ENCODE measurements around the gene SAP25.

The SAP25 gene

DNA sequence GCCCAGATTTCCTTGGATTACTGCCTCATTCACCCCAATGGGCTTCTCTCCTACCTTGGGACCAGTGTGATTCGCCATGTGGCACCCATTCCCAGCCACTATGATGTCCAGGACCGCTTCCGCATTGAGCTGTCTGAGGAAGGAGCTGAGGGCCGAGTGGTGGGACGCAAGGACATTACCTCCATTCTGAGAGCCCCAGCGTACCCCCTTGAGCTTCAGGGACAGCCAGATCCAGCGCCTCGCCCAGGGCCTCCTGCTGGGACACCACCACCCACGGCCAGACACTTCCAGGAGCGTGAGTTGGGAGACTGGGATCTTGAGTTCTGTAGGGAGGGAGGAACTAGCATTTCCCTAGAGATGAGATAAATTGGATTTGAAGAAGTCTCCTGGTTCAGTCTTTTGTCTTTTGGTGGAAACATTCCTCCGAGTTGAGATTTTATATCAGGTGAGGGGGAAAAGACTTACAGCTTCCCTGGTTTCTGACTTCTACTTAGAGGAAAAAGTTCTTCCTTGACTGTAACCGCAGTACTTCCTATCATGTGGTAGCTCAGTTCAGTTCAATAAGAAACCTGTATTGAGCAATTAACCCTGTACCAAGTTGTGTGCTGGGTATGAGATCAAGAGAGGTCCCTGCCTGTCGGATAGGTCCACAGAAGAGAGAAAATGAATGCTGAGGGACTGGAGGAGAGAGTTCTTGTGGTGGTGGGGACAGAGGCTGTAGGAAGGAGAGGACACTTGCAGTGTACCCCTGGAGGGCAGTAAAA, 39.9 kb upstream of the SAP25 start:
- no peak overlapping the region for H3K9ac ChIP-seq (ENCODE audit: low read length)
- no peak overlapping the region for H3K56ac ChIP-seq (ENCODE audit: low read length)
- no CpG with 5 or more reads among the region's 13 CpGs for WGBS (ENCODE audit: extremely low coverage, insufficient coverage, low lambda C conversion rate)
- H2BK120ac ChIP-seq (ENCODE audit: low read depth, low read length): no peak overlapping the region
- no peak overlapping the region for H3K4me2 ChIP-seq (ENCODE audit: low read length)
- H2BK15ac ChIP-seq (replicated peaks; ENCODE audit: low read depth): no peak overlapping the region
- no peaks in the 10 kb centered on the region for H3K4me1 ChIP-seq (ENCODE audit: control insufficient read depth, low read depth, low read length)
- H3K36me3 ChIP-seq (ENCODE audit: control insufficient read depth, insufficient read depth, low read length): no peaks in the 10 kb centered on the region
- no peak overlapping the region for H4K5ac ChIP-seq (ENCODE audit: low read length)
- no peaks in the 10 kb centered on the region for H3K27me3 ChIP-seq (ENCODE audit: insufficient read depth, low read length, poor library complexity)
- H3K79me2 ChIP-seq (ENCODE audit: control insufficient read depth, insufficient read depth, low read length): no peaks in the 10 kb centered on the region
- peak overlapping the region; percentile 16 for H3K23ac ChIP-seq (ENCODE audit: low read length)
- H3K18ac ChIP-seq (ENCODE audit: low read length): no peak overlapping the region
- H3K4ac ChIP-seq (ENCODE audit: low read depth, low read length): no peak overlapping the region
- H4K8ac ChIP-seq (ENCODE audit: low read depth, low read length): no peak overlapping the region
- H3K79me1 ChIP-seq (ENCODE audit: low read length): no peaks in the 10 kb centered on the region
- no peak overlapping the region for H3K27ac ChIP-seq (ENCODE audit: low read depth, low read length)
- H3K4me3 ChIP-seq (ENCODE audit: low read length): no peak overlapping the region
- H2BK5ac ChIP-seq (ENCODE audit: low read length): no peak overlapping the region
- H2AK5ac ChIP-seq (ENCODE audit: low read length): no peak overlapping the region
- DNase-seq: no peak

DNA sequence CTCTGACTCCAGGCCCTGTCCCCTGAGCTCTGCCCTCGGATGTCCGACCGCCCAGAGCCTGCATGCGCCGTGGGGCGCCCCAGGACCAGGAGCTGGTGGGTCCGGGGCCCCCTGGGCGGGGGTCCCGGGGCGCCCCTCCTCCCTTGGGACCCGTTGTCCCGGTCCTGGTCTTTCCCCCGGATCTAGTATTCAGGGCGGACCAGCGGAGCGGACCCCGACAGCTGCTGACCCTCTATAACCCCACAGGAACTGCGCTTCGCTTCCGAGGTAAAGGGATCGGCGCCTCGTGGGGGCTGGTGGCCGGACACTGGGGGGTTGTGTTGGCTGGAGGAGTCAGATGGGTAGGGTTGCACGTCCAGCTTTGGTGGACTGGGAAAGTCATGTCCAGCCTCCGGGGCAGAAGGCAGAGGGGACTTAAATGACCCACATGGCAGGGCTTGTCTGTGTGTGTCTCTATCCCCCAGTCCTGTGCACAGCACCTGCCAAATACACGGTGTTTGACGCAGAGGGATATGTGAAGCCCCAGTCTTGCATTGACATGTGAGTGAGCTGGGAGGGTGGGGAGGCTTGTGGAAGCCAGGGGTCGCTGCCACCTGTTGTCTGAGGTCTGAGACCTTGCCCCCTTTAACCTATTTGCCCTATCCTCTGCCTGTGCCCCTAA, 39.2 kb upstream of the SAP25 start:
- H2AK5ac ChIP-seq (ENCODE audit: low read length): no peak overlapping the region
- no peaks in the 10 kb centered on the region for H3K4me1 ChIP-seq (ENCODE audit: control insufficient read depth, low read depth, low read length)
- peak overlapping the region; percentile 87 for H3K56ac ChIP-seq (ENCODE audit: low read length)
- DNase-seq: no peak
- no peak overlapping the region for H4K8ac ChIP-seq (ENCODE audit: low read depth, low read length)
- no peak overlapping the region for H2BK15ac ChIP-seq (replicated peaks; ENCODE audit: low read depth)
- H2BK120ac ChIP-seq (ENCODE audit: low read depth, low read length): no peak overlapping the region
- H4K5ac ChIP-seq (ENCODE audit: low read length): no peak overlapping the region
- no peaks in the 10 kb centered on the region for H3K79me1 ChIP-seq (ENCODE audit: low read length)
- WGBS (ENCODE audit: extremely low coverage, insufficient coverage, low lambda C conversion rate): no CpG with 5 or more reads among the region's 29 CpGs
- no peaks in the 10 kb centered on the region for H3K36me3 ChIP-seq (ENCODE audit: control insufficient read depth, insufficient read depth, low read length)
- peak overlapping the region; percentile 56 for H3K4me2 ChIP-seq (ENCODE audit: low read length)
- H3K18ac ChIP-seq (ENCODE audit: low read length): no peak overlapping the region
- no peaks in the 10 kb centered on the region for H3K79me2 ChIP-seq (ENCODE audit: control insufficient read depth, insufficient read depth, low read length)
- peak overlapping the region; percentile 80 for H3K9ac ChIP-seq (ENCODE audit: low read length)
- H2BK5ac ChIP-seq (ENCODE audit: low read length): no peak overlapping the region
- H3K23ac ChIP-seq (ENCODE audit: low read length): peak overlapping the region; percentile 16
- peak overlapping the region; percentile 51 for H3K4me3 ChIP-seq (ENCODE audit: low read length)
- H3K27ac ChIP-seq (ENCODE audit: low read depth, low read length): no peak overlapping the region
- H3K27me3 ChIP-seq (ENCODE audit: insufficient read depth, low read length, poor library complexity): no peaks in the 10 kb centered on the region
- no peak overlapping the region for H3K4ac ChIP-seq (ENCODE audit: low read depth, low read length)

DNA sequence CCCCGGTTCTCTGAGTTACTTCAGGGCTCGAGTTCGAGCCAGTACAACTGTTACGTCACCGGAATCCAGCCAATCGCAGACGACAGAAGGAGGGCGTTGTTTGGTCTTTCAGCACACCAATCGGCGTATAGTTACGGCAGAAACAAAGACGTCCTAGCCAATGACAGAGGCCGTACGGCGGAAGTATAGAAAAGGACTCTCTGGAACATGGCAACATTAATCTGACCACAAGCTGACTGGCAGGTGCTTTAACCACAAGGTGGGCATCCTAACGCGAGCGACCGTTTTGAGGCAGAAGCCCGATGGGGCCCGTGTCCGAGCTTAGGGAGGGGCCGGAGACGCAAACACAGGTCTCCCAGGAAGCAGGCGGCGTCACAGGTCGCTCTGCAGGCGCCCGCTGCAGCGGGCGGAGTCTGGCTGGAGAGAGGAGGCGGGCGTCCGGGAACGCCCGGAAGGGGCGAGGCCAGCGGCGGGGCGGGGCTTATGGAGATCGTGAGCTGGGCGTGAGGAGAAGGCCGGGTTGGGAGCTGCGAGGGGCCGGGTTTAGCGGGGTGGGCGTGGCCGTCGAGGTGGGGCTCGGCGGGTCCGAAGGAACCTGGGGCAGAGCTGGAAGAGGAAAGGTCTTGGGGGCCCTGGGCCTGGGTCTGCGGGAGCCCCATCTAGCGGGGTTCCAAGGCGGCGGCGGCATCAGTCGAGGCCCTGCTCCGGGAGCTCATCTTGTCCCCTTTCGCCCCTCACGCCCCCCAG, 38.5 kb upstream of the SAP25 start, which contains the start of gene MOSPD3:
Gene MOSPD3 (plus strand): TSS at position 558 of the 747 bp plus-strand sequence. CDS start 252 bp downstream, outside the sequence.
- Histone ChIP-seq H3K79me2 (ENCODE audit: control insufficient read depth, insufficient read depth, low read length) (no peaks in the 10 kb centered on the region), H2BK5ac (ENCODE audit: low read length) (no peak within 1 kb of the TSS), H3K27me3 (ENCODE audit: insufficient read depth, low read length, poor library complexity) (no peaks in the 10 kb centered on the region), H3K56ac (ENCODE audit: low read length) (peak within 1 kb of the TSS; percentile 91), H2AK5ac (ENCODE audit: low read length) (peak within 1 kb of the TSS; percentile 69), H3K4me3 (ENCODE audit: low read length) (peak within 1 kb of the TSS; percentile 82), H2BK15ac (replicated peaks; ENCODE audit: low read depth) (no peak within 1 kb of the TSS), H3K79me1 (ENCODE audit: low read length) (no peaks in the 10 kb centered on the region), H3K4me2 (ENCODE audit: low read length) (peak within 1 kb of the TSS; percentile 93), H3K4me1 (ENCODE audit: control insufficient read depth, low read depth, low read length) (no peaks in the 10 kb centered on the region), H4K8ac (ENCODE audit: low read depth, low read length) (no peak within 1 kb of the TSS), H3K18ac (ENCODE audit: low read length) (peak within 1 kb of the TSS; percentile 89), H3K4ac (ENCODE audit: low read depth, low read length) (peak within 1 kb of the TSS; percentile 6), H3K36me3 (ENCODE audit: control insufficient read depth, insufficient read depth, low read length) (no peaks in the 10 kb centered on the region), H2BK120ac (ENCODE audit: low read depth, low read length) (no peak within 1 kb of the TSS), H3K23ac (ENCODE audit: low read length) (peak within 1 kb of the TSS; percentile 16), H3K27ac (ENCODE audit: low read depth, low read length) (peak within 1 kb of the TSS; percentile 46), H3K9ac (ENCODE audit: low read length) (peak within 1 kb of the TSS; percentile 87), H4K5ac (ENCODE audit: low read length) (no peak within 1 kb of the TSS)
- WGBS (ENCODE audit: extremely low coverage, insufficient coverage, low lambda C conversion rate): no CpG with 5 or more reads among the region's 61 CpGs
- DNase-seq: peak; percentile 100

DNA sequence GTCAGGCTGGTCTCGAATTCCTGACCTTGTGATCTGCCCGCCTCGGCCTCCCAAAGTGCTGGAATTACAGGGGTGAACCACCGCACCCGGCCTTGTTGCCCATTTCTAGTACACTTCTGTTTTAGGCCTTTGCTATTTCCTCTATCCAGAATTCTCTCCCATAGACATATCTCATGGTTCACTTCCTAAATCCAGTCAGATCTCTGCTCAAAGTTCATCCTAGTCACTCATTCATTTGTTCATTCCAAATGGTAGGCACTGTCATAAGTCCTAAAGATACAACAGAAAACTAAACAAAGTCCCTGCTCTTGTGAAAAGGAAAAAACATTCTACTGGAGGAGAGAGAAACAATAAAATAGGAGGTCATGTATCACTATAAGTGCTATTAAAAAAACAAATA, 36.3 kb upstream of the SAP25 start:
- Histone ChIP-seq H2AK5ac (ENCODE audit: low read length) (no peak overlapping the region), H2BK5ac (ENCODE audit: low read length) (no peak overlapping the region), H3K4me3 (ENCODE audit: low read length) (no peak overlapping the region), H3K36me3 (ENCODE audit: control insufficient read depth, insufficient read depth, low read length) (no peaks in the 10 kb centered on the region), H3K4ac (ENCODE audit: low read depth, low read length) (no peak overlapping the region), H4K5ac (ENCODE audit: low read length) (no peak overlapping the region), H3K79me1 (ENCODE audit: low read length) (no peaks in the 10 kb centered on the region), H2BK15ac (replicated peaks; ENCODE audit: low read depth) (no peak overlapping the region), H3K27me3 (ENCODE audit: insufficient read depth, low read length, poor library complexity) (no peaks in the 10 kb centered on the region), H3K27ac (ENCODE audit: low read depth, low read length) (no peak overlapping the region), H3K23ac (ENCODE audit: low read length) (no peak overlapping the region), H2BK120ac (ENCODE audit: low read depth, low read length) (no peak overlapping the region), H3K18ac (ENCODE audit: low read length) (no peak overlapping the region), H3K79me2 (ENCODE audit: control insufficient read depth, insufficient read depth, low read length) (no peaks in the 10 kb centered on the region), H3K4me1 (ENCODE audit: control insufficient read depth, low read depth, low read length) (no peaks in the 10 kb centered on the region), H4K8ac (ENCODE audit: low read depth, low read length) (no peak overlapping the region), H3K4me2 (ENCODE audit: low read length) (no peak overlapping the region), H3K9ac (ENCODE audit: low read length) (no peak overlapping the region), H3K56ac (ENCODE audit: low read length) (no peak overlapping the region)
- no peak for DNase-seq
- no CpG with 5 or more reads among the region's 5 CpGs for WGBS (ENCODE audit: extremely low coverage, insufficient coverage, low lambda C conversion rate)

DNA sequence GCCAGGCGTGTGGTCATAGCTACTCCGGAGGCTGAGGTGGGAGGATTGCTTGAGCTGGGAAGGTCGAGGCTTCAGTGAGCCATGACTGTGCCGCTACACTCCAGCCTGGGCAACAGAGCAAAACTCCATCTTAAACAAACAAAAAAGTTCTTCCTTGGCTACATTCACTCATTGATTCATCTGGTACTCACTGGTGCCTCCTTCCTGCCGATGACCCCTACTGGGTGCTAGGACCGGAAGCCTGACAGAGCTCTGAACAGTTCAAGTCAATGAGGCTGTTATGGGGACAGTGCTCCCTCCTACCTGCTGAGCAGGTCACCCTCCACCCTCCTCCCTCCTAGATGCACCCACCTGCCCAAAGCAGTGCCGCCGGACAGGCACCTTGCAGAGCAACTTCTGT, 33.4 kb upstream of the SAP25 start:
- no peak overlapping the region for H4K5ac ChIP-seq (ENCODE audit: low read length)
- no peaks in the 10 kb centered on the region for H3K79me2 ChIP-seq (ENCODE audit: control insufficient read depth, insufficient read depth, low read length)
- no peak overlapping the region for H2BK120ac ChIP-seq (ENCODE audit: low read depth, low read length)
- no peaks in the 10 kb centered on the region for H3K36me3 ChIP-seq (ENCODE audit: control insufficient read depth, insufficient read depth, low read length)
- no peak overlapping the region for H3K56ac ChIP-seq (ENCODE audit: low read length)
- no peaks in the 10 kb centered on the region for H3K79me1 ChIP-seq (ENCODE audit: low read length)
- no peak overlapping the region for H4K8ac ChIP-seq (ENCODE audit: low read depth, low read length)
- no peak overlapping the region for H2AK5ac ChIP-seq (ENCODE audit: low read length)
- no peak overlapping the region for H3K4me3 ChIP-seq (ENCODE audit: low read length)
- H3K4me2 ChIP-seq (ENCODE audit: low read length): no peak overlapping the region
- H2BK5ac ChIP-seq (ENCODE audit: low read length): no peak overlapping the region
- no peak overlapping the region for H3K27ac ChIP-seq (ENCODE audit: low read depth, low read length)
- DNase-seq: no peak
- H3K4me1 ChIP-seq (ENCODE audit: control insufficient read depth, low read depth, low read length): peaks cover 8% of the 10 kb centered on the region
- no peak overlapping the region for H3K23ac ChIP-seq (ENCODE audit: low read length)
- H3K27me3 ChIP-seq (ENCODE audit: insufficient read depth, low read length, poor library complexity): no peaks in the 10 kb centered on the region
- H3K4ac ChIP-seq (ENCODE audit: low read depth, low read length): no peak overlapping the region
- WGBS (ENCODE audit: extremely low coverage, insufficient coverage, low lambda C conversion rate): no CpG with 5 or more reads among the region's 8 CpGs
- H3K18ac ChIP-seq (ENCODE audit: low read length): no peak overlapping the region
- no peak overlapping the region for H3K9ac ChIP-seq (ENCODE audit: low read length)
- no peak overlapping the region for H2BK15ac ChIP-seq (replicated peaks; ENCODE audit: low read depth)

Measured in mesendoderm (in vitro differentiated cells).